ENCODE results near the gene ILF3.

Gene ILF3

GRCh38 chr19:10740798-10741197 is 86.7 kb downstream of the ILF3 start:
- DNase-seq: no peak

Data from NCI-H510A treated with DMSO at 0.1 percent for 48 hours (cell line).